Left ventricle myocardium superior (tissue), 1 donor: ENCODE data around the gene HES4. TPM values are rescaled to one million over a fixed set of nuclear protein-coding genes. Genes with fewer than 3 reads are reported as not detected.
A peak's percentile ranks its signal among the peaks of the same experiment; 100 is the strongest.
"Not testable (repeated sequence)": the region's sequence is repeated elsewhere in the genome, so short reads cannot be mapped to it uniquely, and the experiment has no call there.

ENCODE experiments used
- ATAC-seq: fragments of 200-7000 bp; cut with Tn5 transposase; one replicate; pipeline ENCODE4 v1.9.1; 2020; ENCODE audit warnings: mild to moderate bottlenecking, moderate library complexity
- DNase-seq: peaks from one replicate; pipeline ENCODE4 v3.0.0-alpha.2; 2020
- intact Hi-C: fragments of 100-400 bp; cut with micrococcal nuclease; formaldehyde crosslinking; loops from one replicate; pipeline ENCODE4 v1.11.0; 2022
- total RNA-seq: library from RNA; stranded (reverse); fragmentation: NEBNext Ultra II Directional; extraction: Animal tissue kit (Norgen Biotek cat#: 25700); gene quantifications from one replicate; pipeline ENCODE4 v1.2.1, GENCODE V29; 2021
- donor health status: DM: no; HTN: yes; CAD: no; lungs with severe emphysema.

Gene HES4
- total RNA-seq, 1 donor from 2014 or later, result 39.4 TPM

GRCh38 chr1:1020415-1021009 lies 20.6 kb upstream of the HES4 start:
- no peak for DNase-seq
- intact Hi-C loops, result no loop called here
- ATAC-seq, result no peak

- intact Hi-C loops, result no loop called here
- ATAC-seq, result peak; percentile 57
Observed at GRCh38 chr1:1020000-1020404, 20.1 kb upstream of the HES4 start, which contains the start of gene AGRN. Gene AGRN, plus strand, starts transcription at chr1:1020120. Its CDS starts 53 bp downstream, at chr1:1020173.

GRCh38 chr1:1019122-1019999 lies 19.5 kb upstream of the HES4 start:
- ATAC-seq (peak; percentile 90), DNase-seq (peak; percentile 93)
- intact Hi-C loops, result no loop called here

More at GRCh38 chr1:1020000-1020404, 20.1 kb upstream of the HES4 start, which contains the start of gene AGRN:
- peak; percentile 77 for DNase-seq

GRCh38 chr1:1018321-1018685 lies 18.4 kb upstream of the HES4 start:
- DNase-seq, intact Hi-C loops, ATAC-seq: not testable (repeated sequence)

GRCh38 chr1:1017397-1018320 lies 17.8 kb upstream of the HES4 start:
- ATAC-seq, intact Hi-C loops: not testable (repeated sequence)

GRCh38 chr1:1014799-1015681 lies 15.1 kb upstream of the HES4 start:
- ATAC-seq (no peak), DNase-seq (no peak)
- intact Hi-C loops, result no loop called here

More at GRCh38 chr1:1017397-1018320, 17.8 kb upstream of the HES4 start:
- DNase-seq, result not testable (repeated sequence)

- intact Hi-C loops, result no loop called here
- ATAC-seq, result peak; percentile 22
- DNase-seq, result no peak
Observed at GRCh38 chr1:1013922-1014648, 14.2 kb upstream of the HES4 start.

- intact Hi-C loops, result no loop called here
- DNase-seq (peak; percentile 96), ATAC-seq (peak; percentile 92)
Observed at GRCh38 chr1:1013105-1013921, 13.4 kb upstream of the HES4 start, which contains the start of gene ISG15. Gene ISG15, plus strand, starts transcription at chr1:1013497. Its CDS starts 77 bp downstream, at chr1:1013574.

GRCh38 chr1:1012736-1013104 lies 12.8 kb upstream of the HES4 start:
- ATAC-seq, intact Hi-C loops: not testable (repeated sequence)
- peak; percentile 23 for DNase-seq

GRCh38 chr1:1011396-1011949 lies 11.6 kb upstream of the HES4 start:
- ATAC-seq (no peak), DNase-seq (no peak)
- intact Hi-C loops, result no loop called here

- ATAC-seq, intact Hi-C loops, DNase-seq: not testable (repeated sequence)
Observed at GRCh38 chr1:1010131-1010530, 10.2 kb upstream of the HES4 start.

GRCh38 chr1:1006305-1007159 lies 6.6 kb upstream of the HES4 start:
- ATAC-seq, result no peak
- intact Hi-C loops, result no loop called here
- DNase-seq, result no peak

- ATAC-seq (no peak), DNase-seq (no peak)
- intact Hi-C loops, result no loop called here
Observed at GRCh38 chr1:1005774-1006304, 5.9 kb upstream of the HES4 start.

GRCh38 chr1:1004780-1005697 lies 5.1 kb upstream of the HES4 start:
- ATAC-seq (peak; percentile 27), DNase-seq (peak; percentile 73)
- intact Hi-C loops, result no loop called here
